A549 treated with Mapracorat at 1 μM for 4 hours (cell line): ENCODE measurements around the gene TTC28. TPM values are rescaled to one million over a fixed set of nuclear protein-coding genes. Genes with fewer than 3 reads are reported as not detected.

Source experiments
- total RNA-seq: library from RNA; stranded (reverse); fragments of 200-300 nt; extraction: Qiagen RNA extraction; gene quantifications from 5 replicates; pipeline ENCODE4 v1.2.3, GENCODE V29; 2022

TTC28 gene
- total RNA-seq, result 2.2 to 3.9 TPM (median 2.8 TPM) in 5 replicates

DNA sequence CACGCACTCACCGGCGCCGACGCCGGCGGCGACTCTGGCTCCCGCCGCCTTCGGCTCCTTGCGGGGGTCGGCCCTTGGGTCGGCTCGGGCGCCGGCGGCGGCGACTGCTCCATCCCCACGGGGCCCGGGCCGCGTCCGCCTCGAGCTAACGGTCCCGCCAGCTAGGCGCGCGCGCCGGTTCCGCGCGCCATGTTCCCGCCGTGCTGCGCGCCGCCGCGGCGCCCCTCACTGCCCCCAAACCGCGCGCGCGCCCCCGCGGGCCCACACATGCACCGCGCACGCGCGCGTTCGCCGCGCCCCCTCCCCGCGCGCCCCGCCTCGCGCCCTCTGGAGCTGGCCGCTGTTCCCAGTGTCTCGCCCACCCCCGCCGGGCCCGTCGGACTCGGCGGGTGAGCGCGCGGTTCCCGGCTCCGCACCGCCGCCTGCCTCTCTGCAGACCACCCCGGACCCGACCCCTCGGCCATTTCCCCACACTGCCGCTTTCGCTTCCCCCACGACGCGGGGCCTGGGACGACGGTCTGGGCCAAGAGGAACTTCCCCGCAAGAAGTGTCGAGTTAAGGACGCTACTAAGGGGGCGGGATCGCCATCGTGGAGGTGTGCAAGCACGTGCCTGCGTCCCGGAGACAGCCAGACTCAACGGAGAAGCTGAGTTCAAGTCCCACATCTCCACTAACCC is at the start of gene TTC28:
TTC28 (minus strand) TSS at position 230 of the 677 bp plus-strand sequence; CDS start at position 113, 117 bp downstream.

Other genes starting within 250 kb of the TTC28 start
- gene CHEK2, start 62.0 kb upstream of the TTC28 start, total RNA-seq, result 8.3 to 10.5 TPM (median 10.1 TPM) in 5 replicates
- 10.7 to 14.4 TPM (median 13.7 TPM) in 5 replicates for gene HSCB, start 62.2 kb upstream of the TTC28 start, total RNA-seq
- 7.9 to 10.9 TPM (median 10.1 TPM) in 5 replicates for gene CCDC117, start 92.9 kb upstream of the TTC28 start, total RNA-seq
- gene XBP1, start 120.7 kb upstream of the TTC28 start, total RNA-seq, result 45.5 to 55.3 TPM (median 53.9 TPM) in 5 replicates
- gene ZNRF3, start 203.7 kb upstream of the TTC28 start, total RNA-seq, result 5.0 to 8.3 TPM (median 7.1 TPM) in 5 replicates